DOHH2 (cell line): Measurements from ENCODE around the gene EML4.

Source experiments
- H3F3A ChIP-seq: fragments of 200-600 bp; sonication (generic), shearing (Covaris generic); 2 replicates; pipeline ENCODE4 v1.6.0; 2016; ENCODE audit warnings: antibody characterized with exemption, mild to moderate bottlenecking; ENCODE audit not compliant: control insufficient read depth, insufficient read depth
- H3K27ac ChIP-seq: fragments of 200-600 bp; sonication (generic); 2 replicates; pipeline ENCODE4 v1.5.1; 2014; ENCODE audit warnings: low read depth, mild to moderate bottlenecking, low read length, moderate library complexity
- H3K27me3 ChIP-seq: fragments of 200-600 bp; sonication (generic); 2 replicates; pipeline ENCODE4 v1.6.1; 2014; ENCODE audit warnings: mild to moderate bottlenecking, low read length, mixed read lengths; ENCODE audit not compliant: control insufficient read depth
- H3K36me3 ChIP-seq: fragments of 200-600 bp; sonication (generic); 2 replicates; pipeline ENCODE4 v1.6.1; 2014; ENCODE audit warnings: mild to moderate bottlenecking, low read length, moderate library complexity, mixed read lengths; ENCODE audit not compliant: control insufficient read depth
- H3K4me1 ChIP-seq: fragments of 200-600 bp; sonication (generic); 2 replicates; pipeline ENCODE4 v1.6.1; 2014; ENCODE audit warnings: mild to moderate bottlenecking, low read length, mixed read lengths; ENCODE audit not compliant: control insufficient read depth
- H3K4me2 ChIP-seq: fragments of 200-600 bp; sonication (generic); 2 replicates; pipeline ENCODE4 v1.6.0; 2014; ENCODE audit warnings: mild to moderate bottlenecking, low read length, moderate library complexity
- H3K4me3 ChIP-seq: fragments of 200-600 bp; sonication (generic); 2 replicates; pipeline ENCODE4 v1.5.1; 2014; ENCODE audit warnings: mild to moderate bottlenecking, low read length, mixed read lengths
- H3K79me2 ChIP-seq: fragments of 200-600 bp; sonication (generic); 2 replicates; pipeline ENCODE4 v1.6.1; 2014; ENCODE audit warnings: mild to moderate bottlenecking, low read length, mixed read lengths; ENCODE audit not compliant: control insufficient read depth
- H3K9me2 ChIP-seq: fragments of 200-600 bp; sonication (generic); replicated peaks from 2 replicates; pipeline ENCODE4 v1.6.1; 2014; ENCODE audit warnings: mild to moderate bottlenecking, low read length, mixed read lengths; ENCODE audit not compliant: control insufficient read depth
- H3K9me3 ChIP-seq: fragments of 200-600 bp; sonication (generic); 2 replicates; pipeline ENCODE4 v1.6.1; 2014; ENCODE audit warnings: antibody characterized with exemption, low read length, mixed read lengths; ENCODE audit not compliant: control insufficient read depth, insufficient read depth
- H4K20me1 ChIP-seq: fragments of 200-600 bp; sonication (generic); 2 replicates; pipeline ENCODE4 v1.6.0; 2014; ENCODE audit warnings: low read depth, mild to moderate bottlenecking, antibody characterized with exemption, low read length, moderate library complexity; ENCODE audit not compliant: control insufficient read depth, insufficient read depth
- EZH2phosphoT487 ChIP-seq: fragments of 200-600 bp; sonication (generic); IDR thresholded peaks from 2 replicates; pipeline ENCODE4 v1.6.1; 2017; ENCODE audit warnings: borderline replicate concordance, mild to moderate bottlenecking, antibody characterized with exemption, low read length, moderate library complexity, mixed read lengths
- TF ChIP-seq, protein P1 (sequence below): fragments of 200-600 bp; sonication (generic); IDR thresholded peaks from one replicate; pipeline ENCODE4 v1.5.1; 2014; ENCODE audit warnings: antibody characterized with exemption, mild to moderate bottlenecking, low read depth, low read length; ENCODE audit not compliant: poor library complexity, severe bottlenecking

Gene EML4

DNA sequence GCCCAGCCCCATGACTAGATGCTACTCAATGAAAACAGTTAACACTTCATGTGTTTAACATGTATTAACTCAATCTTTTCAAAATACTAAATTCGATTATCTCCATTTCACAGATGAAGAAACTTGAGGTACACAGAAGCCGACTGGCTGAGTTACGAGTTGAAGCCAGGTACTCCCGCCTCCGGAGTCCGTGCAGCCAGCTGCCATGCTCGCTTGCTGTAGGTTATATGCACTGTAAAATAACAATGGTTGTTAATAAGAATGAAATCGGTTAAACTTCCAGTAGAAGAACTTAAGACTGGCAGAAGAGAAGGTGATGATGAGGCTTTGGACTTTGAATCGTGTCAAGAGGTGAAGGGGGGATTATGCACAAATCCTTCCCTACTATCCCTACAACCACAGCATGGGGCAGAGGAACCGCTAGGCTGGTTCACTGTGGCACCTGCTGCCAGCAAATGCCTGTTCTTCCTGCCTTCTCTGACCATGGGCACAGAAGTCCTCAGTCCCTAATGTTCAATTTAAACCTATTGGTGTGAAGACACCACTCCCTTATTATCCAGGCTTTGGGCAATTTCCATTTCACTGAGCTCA, 166.5 kb downstream of the EML4 start:
- peaks cover 46% of the 10 kb centered on the region for H3K36me3 ChIP-seq

DNA sequence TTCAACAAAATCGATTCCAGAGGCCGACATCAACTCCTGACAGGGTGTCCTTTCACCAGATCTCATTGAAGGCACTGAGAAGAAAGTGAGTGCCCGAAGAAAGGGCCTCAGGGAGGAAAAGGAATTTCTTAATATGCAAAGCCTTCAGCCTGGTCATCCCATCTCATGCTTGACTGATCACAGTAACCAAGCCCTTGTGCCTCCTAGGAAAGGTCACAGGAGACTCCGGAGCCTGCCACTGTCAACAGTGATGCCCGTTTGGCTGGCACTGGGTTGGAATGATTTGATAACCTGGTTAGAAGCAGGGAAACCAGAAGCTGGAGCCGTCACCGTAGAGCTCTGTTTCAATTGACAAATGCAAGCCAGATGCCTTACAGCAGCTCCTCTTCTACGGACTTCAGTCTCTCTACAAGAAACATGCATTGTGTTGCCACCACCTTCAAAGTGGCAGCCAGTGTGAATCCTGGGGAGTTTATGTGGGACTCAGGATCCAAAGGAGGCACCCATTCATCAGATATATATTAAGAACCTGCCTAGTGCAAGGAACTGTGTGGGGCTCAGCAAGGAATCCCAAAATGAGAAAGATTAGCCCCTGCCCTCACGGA, 167.3 kb downstream of the EML4 start:
- no peaks in the 10 kb centered on the region for H3K4me1 ChIP-seq
- H3K36me3 ChIP-seq = peaks cover 41% of the 10 kb centered on the region
- H3K27ac ChIP-seq = no peak overlapping the region
- no peaks in the 10 kb centered on the region for H3K9me3 ChIP-seq
- H3K27me3 ChIP-seq = no peaks in the 10 kb centered on the region
- no peak overlapping the region for H3K4me3 ChIP-seq
- no peaks in the 10 kb centered on the region for H3K79me2 ChIP-seq
- no peaks in the 10 kb centered on the region for H4K20me1 ChIP-seq
- H3F3A ChIP-seq = peaks cover 4% of the 10 kb centered on the region; the same call in 1 of the 2 replicates
- H3K4me2 ChIP-seq = no peak overlapping the region
- H3K9me2 ChIP-seq = no peaks in the 10 kb centered on the region
- TF ChIP-seq, protein P1, sequence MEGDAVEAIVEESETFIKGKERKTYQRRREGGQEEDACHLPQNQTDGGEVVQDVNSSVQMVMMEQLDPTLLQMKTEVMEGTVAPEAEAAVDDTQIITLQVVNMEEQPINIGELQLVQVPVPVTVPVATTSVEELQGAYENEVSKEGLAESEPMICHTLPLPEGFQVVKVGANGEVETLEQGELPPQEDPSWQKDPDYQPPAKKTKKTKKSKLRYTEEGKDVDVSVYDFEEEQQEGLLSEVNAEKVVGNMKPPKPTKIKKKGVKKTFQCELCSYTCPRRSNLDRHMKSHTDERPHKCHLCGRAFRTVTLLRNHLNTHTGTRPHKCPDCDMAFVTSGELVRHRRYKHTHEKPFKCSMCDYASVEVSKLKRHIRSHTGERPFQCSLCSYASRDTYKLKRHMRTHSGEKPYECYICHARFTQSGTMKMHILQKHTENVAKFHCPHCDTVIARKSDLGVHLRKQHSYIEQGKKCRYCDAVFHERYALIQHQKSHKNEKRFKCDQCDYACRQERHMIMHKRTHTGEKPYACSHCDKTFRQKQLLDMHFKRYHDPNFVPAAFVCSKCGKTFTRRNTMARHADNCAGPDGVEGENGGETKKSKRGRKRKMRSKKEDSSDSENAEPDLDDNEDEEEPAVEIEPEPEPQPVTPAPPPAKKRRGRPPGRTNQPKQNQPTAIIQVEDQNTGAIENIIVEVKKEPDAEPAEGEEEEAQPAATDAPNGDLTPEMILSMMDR = no peak
- no peak for TF ChIP-seq EZH2phosphoT487

More for the DNA sequence above, 166.5 kb downstream of the EML4 start:
- H3K4me1 ChIP-seq = no peaks in the 10 kb centered on the region
- no peak overlapping the region for H3K4me3 ChIP-seq
- H3K79me2 ChIP-seq = no peaks in the 10 kb centered on the region
- H3K9me3 ChIP-seq = no peaks in the 10 kb centered on the region
- H3K9me2 ChIP-seq = no peaks in the 10 kb centered on the region
- H3F3A ChIP-seq = peaks cover 4% of the 10 kb centered on the region; the same call in 1 of the 2 replicates
- no peak for TF ChIP-seq EZH2phosphoT487
- TF ChIP-seq, protein P1 = no peak
- no peak overlapping the region for H3K4me2 ChIP-seq
- H4K20me1 ChIP-seq = no peaks in the 10 kb centered on the region
- no peak overlapping the region for H3K27ac ChIP-seq
- H3K27me3 ChIP-seq = no peaks in the 10 kb centered on the region

DNA sequence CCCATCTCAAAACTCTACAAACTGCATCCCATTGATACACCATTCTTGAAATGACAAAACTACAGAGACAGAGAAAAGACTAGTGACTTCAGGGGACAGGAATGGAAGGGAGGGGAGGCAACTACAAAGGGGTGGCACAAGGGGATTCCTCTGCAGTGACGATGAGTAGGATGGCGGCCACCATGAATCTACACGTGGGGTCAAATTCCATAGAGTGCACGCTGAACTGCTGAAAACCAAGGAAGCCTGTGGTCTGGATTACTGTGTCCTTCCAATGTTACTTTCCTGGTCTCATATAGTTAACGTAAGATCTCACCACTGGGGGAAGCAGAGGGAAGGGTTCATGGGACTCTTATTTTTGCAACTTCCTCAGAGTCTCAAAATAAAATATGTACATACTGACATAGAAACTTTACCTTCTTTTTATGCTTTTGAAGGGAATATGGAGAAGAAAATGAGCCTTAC, 168.2 kb downstream of the EML4 start:
- Histone ChIP-seq H3K9me2 (no peaks in the 10 kb centered on the region), H3K27me3 (no peaks in the 10 kb centered on the region), H3K36me3 (peaks cover 32% of the 10 kb centered on the region), H3K4me3 (no peak overlapping the region), H3K4me1 (no peaks in the 10 kb centered on the region), H4K20me1 (no peaks in the 10 kb centered on the region), H3K79me2 (no peaks in the 10 kb centered on the region; the same call in 1 of the 2 replicates), H3K27ac (no peak overlapping the region), H3K9me3 (no peaks in the 10 kb centered on the region), H3K4me2 (no peak overlapping the region), H3F3A (peaks cover 4% of the 10 kb centered on the region; the same call in 1 of the 2 replicates)
- TF ChIP-seq EZH2phosphoT487 = no peak
- TF ChIP-seq, protein P1 = no peak
